Thyroid gland (tissue), 4 donors: Measurements from ENCODE around the gene TBCC.

ENCODE experiments used
- POLR2A ChIP-seq, 2 donors: fragments of 450-650 bp; IDR thresholded peaks; one replicate each; pipeline ENCODE4 v1.6.1; 2017; ENCODE audit warnings: antibody characterized with exemption in 2 of 2, mild to moderate bottlenecking in 2 of 2, moderate library complexity in 1 of 2
- TF ChIP-seq, protein P1 (sequence below), 6 experiments: fragments of 200-600 bp in 3 of 6; fragments of 450-650 bp in 3 of 6; sonication (generic) in 3 of 6; IDR thresholded peaks; one replicate each; pipeline ENCODE4 v1.5.1; 2016 to 2019; ENCODE audit warnings: antibody characterized with exemption in 6 of 6, mild to moderate bottlenecking in 2 of 6, inconsistent platforms in 1 of 6, moderate library complexity in 1 of 6

DNA sequence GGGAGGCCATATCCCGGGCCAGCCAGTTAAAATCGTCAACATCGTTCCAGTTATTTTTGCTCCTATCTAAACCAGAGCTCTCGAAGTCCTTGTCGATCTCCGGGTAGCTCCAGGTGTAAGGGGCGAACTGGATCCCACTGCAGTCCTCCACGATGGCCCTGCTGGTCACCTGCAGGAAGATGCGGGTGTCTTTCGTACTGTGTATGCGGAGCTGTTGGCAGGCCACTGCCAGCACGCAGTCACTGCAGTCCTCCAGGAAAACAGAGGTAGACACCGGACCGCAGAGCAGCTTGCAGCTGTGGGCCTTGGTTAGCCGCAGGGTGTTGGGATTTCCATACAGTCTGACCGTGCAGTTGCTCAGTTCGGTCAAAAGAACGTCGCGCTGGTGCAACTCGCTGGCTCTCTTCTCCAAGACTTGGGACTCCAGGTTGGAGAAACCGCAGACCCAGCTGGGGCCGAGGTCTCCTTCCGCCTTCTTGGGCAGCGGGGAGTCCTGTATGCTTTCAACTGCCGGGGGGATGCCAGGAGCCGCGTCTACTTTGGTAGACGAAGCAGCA is 742 bp downstream of the TBCC start:
- TF ChIP-seq, protein P1, sequence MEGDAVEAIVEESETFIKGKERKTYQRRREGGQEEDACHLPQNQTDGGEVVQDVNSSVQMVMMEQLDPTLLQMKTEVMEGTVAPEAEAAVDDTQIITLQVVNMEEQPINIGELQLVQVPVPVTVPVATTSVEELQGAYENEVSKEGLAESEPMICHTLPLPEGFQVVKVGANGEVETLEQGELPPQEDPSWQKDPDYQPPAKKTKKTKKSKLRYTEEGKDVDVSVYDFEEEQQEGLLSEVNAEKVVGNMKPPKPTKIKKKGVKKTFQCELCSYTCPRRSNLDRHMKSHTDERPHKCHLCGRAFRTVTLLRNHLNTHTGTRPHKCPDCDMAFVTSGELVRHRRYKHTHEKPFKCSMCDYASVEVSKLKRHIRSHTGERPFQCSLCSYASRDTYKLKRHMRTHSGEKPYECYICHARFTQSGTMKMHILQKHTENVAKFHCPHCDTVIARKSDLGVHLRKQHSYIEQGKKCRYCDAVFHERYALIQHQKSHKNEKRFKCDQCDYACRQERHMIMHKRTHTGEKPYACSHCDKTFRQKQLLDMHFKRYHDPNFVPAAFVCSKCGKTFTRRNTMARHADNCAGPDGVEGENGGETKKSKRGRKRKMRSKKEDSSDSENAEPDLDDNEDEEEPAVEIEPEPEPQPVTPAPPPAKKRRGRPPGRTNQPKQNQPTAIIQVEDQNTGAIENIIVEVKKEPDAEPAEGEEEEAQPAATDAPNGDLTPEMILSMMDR (IDR thresholded peaks at IDR 0.05): no peak
- TF ChIP-seq POLR2A (IDR thresholded peaks at IDR 0.05): no peak
